Measurements from ENCODE around the gene ATP8A2.

DNA sequence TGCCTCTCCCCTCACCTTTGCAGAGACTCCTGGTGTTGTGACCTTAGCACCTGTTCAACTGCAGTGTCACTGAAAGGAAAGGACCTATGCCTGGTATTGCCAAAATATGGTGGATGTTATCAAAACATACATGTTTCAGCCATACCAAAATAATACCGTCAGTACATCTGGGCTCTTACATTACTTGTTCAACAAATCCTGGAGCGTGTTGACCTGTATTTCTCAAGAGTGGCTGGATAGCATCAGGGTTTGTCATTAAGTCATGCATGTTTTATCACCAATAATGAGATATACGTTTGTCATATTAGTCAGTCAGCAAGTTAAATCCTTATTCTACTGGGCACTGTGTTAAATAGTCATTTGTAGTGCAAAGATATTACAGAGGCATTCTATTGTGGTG lies 389.3 kb downstream of the ATP8A2 start:
- TF ChIP-seq SAP30 (IDR thresholded peaks at IDR 0.05; ENCODE audit: insufficient read depth, insufficient replicate concordance, low read length) (no peak), CTCF (IDR thresholded peaks at IDR 0.05; ENCODE audit: control extremely low read depth in 1 of 3, insufficient read depth in 1 of 3, low read depth in 1 of 3, low read length in 3 of 3) (no peak), EZH2 (IDR thresholded peaks at IDR 0.05; ENCODE audit: low read depth, low read length, severe bottlenecking) (no peak), ATF3 (IDR thresholded peaks at IDR 0.05; ENCODE audit: insufficient read depth, low read depth, low read length) (no peak), EP300 (IDR thresholded peaks at IDR 0.05; ENCODE audit: borderline replicate concordance in 1 of 2, low read depth in 2 of 2, low read length in 2 of 2) (no peak), KDM5A (IDR thresholded peaks at IDR 0.05; ENCODE audit: low read length) (no peak), CREB1 (IDR thresholded peaks at IDR 0.05) (no peak), PHF8 (conservative IDR thresholded peaks at IDR 0.05; ENCODE audit: low read depth, low read length) (no peak), HDAC2 (IDR thresholded peaks at IDR 0.05; ENCODE audit: borderline replicate concordance in 1 of 2, low read depth in 2 of 2, low read length in 2 of 2) (no peak), POLR2A (IDR thresholded peaks at IDR 0.05; ENCODE audit: control extremely low read depth in 1 of 2, low read depth in 2 of 2, low read length in 2 of 2) (no peak), CBX5 (IDR thresholded peaks at IDR 0.05; ENCODE audit: low read depth, low read length) (no peak), RFX5 (IDR thresholded peaks at IDR 0.05; ENCODE audit: borderline replicate concordance, low read depth, low read length) (no peak)
- TF ChIP-seq, protein P1, sequence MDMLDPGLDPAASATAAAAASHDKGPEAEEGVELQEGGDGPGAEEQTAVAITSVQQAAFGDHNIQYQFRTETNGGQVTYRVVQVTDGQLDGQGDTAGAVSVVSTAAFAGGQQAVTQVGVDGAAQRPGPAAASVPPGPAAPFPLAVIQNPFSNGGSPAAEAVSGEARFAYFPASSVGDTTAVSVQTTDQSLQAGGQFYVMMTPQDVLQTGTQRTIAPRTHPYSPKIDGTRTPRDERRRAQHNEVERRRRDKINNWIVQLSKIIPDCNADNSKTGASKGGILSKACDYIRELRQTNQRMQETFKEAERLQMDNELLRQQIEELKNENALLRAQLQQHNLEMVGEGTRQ (IDR thresholded peaks at IDR 0.05; ENCODE audit: low read length): no peak

Measured in H1 (cell line).